K562 (cell line): ENCODE results near the gene PCBP3. TPM values are rescaled to one million over a fixed set of nuclear protein-coding genes. Genes with fewer than 3 reads are reported as not detected.
A peak's percentile ranks its signal among the peaks of the same experiment; 100 is the strongest.

Experiments
- ATAC-seq: fragments of 200-7000 bp; cut with Tn5 transposase; 3 replicates; pipeline ENCODE4 v1.9.1; 2020; ENCODE audit warnings: moderate library complexity
- BruUV-seq: library from RNA; stranded (reverse); fragments of 400-500 nt; replicated peaks from 2 replicates; lab custom pipeline; 2021; lab: Mats Ljungman, UMichigan
- CTCF ChIA-PET: fragments of 300-600 bp; formaldehyde crosslinking; extraction: SDS; loops from one replicate; lab custom pipeline; 2021; ENCODE audit warnings: low intra/inter-chr PET ratio; lab: Yijun Ruan, JAX
- POLR2A ChIA-PET: fragments of 300-600, 350-650 bp; sonication (Branson Sonifier 250); formaldehyde crosslinking; extraction: SDS; loops from one replicate; lab custom pipeline; 2021; ENCODE audit warnings: antibody characterized with exemption, inconsistent platforms; lab: Yijun Ruan, JAX
- DNase-seq, 4 experiments: peaks; one replicate each; pipeline versions ENCODE4 v3.0.0 to v3.0.0-alpha.2; 2011 to 2018; ENCODE audit warnings: low spot score in 3 of 4, mixed read lengths in 3 of 4; ENCODE audit errors: extremely low read depth in 1 of 4
- FAIRE-seq: peaks from 2 replicates; lab custom pipeline; 2011; peaks lifted over from hg19 to GRCh38; lab: Jason Lieb, UNC
- H2AFZ ChIP-seq: 2 replicates; pipeline ENCODE4 v1.6.0; 2011; ENCODE audit warnings: low read depth, low read length, control low read depth, inconsistent platforms
- H3K27ac ChIP-seq: fragments of 200-600 bp; 3 replicates; pipeline ENCODE4 v1.8.0; 2011; ENCODE audit warnings: low read depth, mild to moderate bottlenecking, control low read depth, inconsistent platforms, low read length, moderate library complexity, mixed read lengths; ENCODE audit errors: extremely low read depth
- H3K27me3 ChIP-seq, 2 experiments: fragments of 300-600 bp in 1 of 2; 2 replicates in 1 of 2; 3 replicates in 1 of 2; pipeline versions ENCODE4 v1.6.0 to v1.8.0; 2011; ENCODE audit warnings: inconsistent platforms in 2 of 2, low read length in 2 of 2, mild to moderate bottlenecking in 1 of 2, mixed read lengths in 1 of 2, moderate library complexity in 1 of 2; ENCODE audit not compliant: control insufficient read depth in 2 of 2, insufficient read depth in 2 of 2
- H3K36me3 ChIP-seq: fragments of 300-600 bp; 3 replicates; pipeline ENCODE4 v1.8.0; 2011; ENCODE audit warnings: mild to moderate bottlenecking, low read length, inconsistent platforms; ENCODE audit not compliant: control insufficient read depth, insufficient read depth
- H3K4me1 ChIP-seq, 2 experiments: fragments of 200-600 bp in 1 of 2; replicated peaks in 1 of 2; 2 replicates in 1 of 2; 3 replicates in 1 of 2; pipeline versions ENCODE4 v1.5.1 to v1.8.0; 2011; ENCODE audit warnings: inconsistent platforms in 2 of 2, low read length in 2 of 2, mild to moderate bottlenecking in 1 of 2, mixed read lengths in 1 of 2, moderate library complexity in 1 of 2; ENCODE audit not compliant: control insufficient read depth in 2 of 2, insufficient read depth in 2 of 2
- H3K4me2 ChIP-seq: 2 replicates; pipeline ENCODE4 v1.6.1; 2011; ENCODE audit warnings: low read length, control low read depth, inconsistent platforms, mixed read lengths; ENCODE audit not compliant: insufficient read depth
- H3K4me3 ChIP-seq: fragments of 200-600 bp; sonication (generic), shearing (Covaris generic); 2 replicates; pipeline ENCODE4 v1.5.1; 2016; ENCODE audit warnings: control low read depth, inconsistent platforms
- H3K79me2 ChIP-seq: fragments of 200-600 bp; 3 replicates; pipeline ENCODE4 v1.8.0; 2011; ENCODE audit warnings: low read length, inconsistent platforms; ENCODE audit not compliant: control insufficient read depth, insufficient read depth
- H3K9ac ChIP-seq, 2 experiments: 2 replicates each; pipeline versions ENCODE4 v1.6.0 to v1.6.1; 2011; ENCODE audit warnings: low read depth in 2 of 2, low read length in 2 of 2, control low read depth in 1 of 2, inconsistent platforms in 1 of 2, mild to moderate bottlenecking in 1 of 2, mixed read lengths in 1 of 2; ENCODE audit not compliant: insufficient read depth in 1 of 2
- H3K9me1 ChIP-seq: one replicate; pipeline ENCODE4 v1.6.0; 2011; ENCODE audit warnings: inconsistent platforms, mild to moderate bottlenecking, low read length, moderate library complexity; ENCODE audit not compliant: control insufficient read depth, insufficient read depth
- H3K9me3 ChIP-seq: replicated peaks from 2 replicates; pipeline ENCODE4 v1.5.1; 2011; ENCODE audit warnings: low read depth, low read length, inconsistent platforms; ENCODE audit not compliant: control insufficient read depth, insufficient read depth
- H4K20me1 ChIP-seq: replicated peaks from 2 replicates; pipeline ENCODE4 v1.6.1; 2011; ENCODE audit warnings: low read length, inconsistent platforms, mixed read lengths; ENCODE audit not compliant: control insufficient read depth, insufficient read depth
- CC2D1A ChIP-seq: fragments of 450-650 bp; IDR thresholded peaks from 2 replicates; pipeline ENCODE4 v1.6.1; 2017; ENCODE audit warnings: mild to moderate bottlenecking
- WGBS: fragments of 100-300 bp; shearing (Covaris generic); methylation state at CpG from one replicate; pipeline ENCODE4 v1.1.6; 2016; ENCODE audit warnings: low coverage, mixed read lengths; ENCODE audit not compliant: insufficient coverage; ENCODE audit errors: missing lambda C conversion rate; 5-methylcytosine and 5-hydroxymethylcytosine counted together
- in situ Hi-C: fragments of 300-500 bp; cut with MboI; formaldehyde crosslinking; loops from 4 replicates; pipeline ENCODE4 v1.15.0; 2018; ENCODE audit warnings: inconsistent platforms, mixed read lengths
- intact Hi-C: fragments of 100-400 bp; cut with micrococcal nuclease; formaldehyde crosslinking; loops from 2 replicates; pipeline ENCODE4 v1.14.2; 2022
- polyA plus RNA-seq, 8 experiments: library from polyadenylated mRNA; depleted of rRNA in 4 of 8; stranded (reverse) in 5 of 8; unstranded in 3 of 8; fragments of >200 nt; fragmentation: Nextera tagmentation in 2 of 8; fragmentation: Illumina TruSeq in 1 of 8; extraction: Ambion mirVana in 2 of 8; extraction: Trizol in 1 of 8; gene quantifications; 2 replicates each; pipeline versions ENCODE4 v1.2.1 to v1.2.3, GENCODE V29; 2011 to 2014; ENCODE audit warnings: inconsistent platforms in 1 of 8, missing spikeins in 1 of 8
- total RNA-seq, 7 experiments: library from RNA; depleted of rRNA in 6 of 7; stranded (reverse); fragments of >200 nt in 6 of 7; fragmentation: Illumina TruSeq in 2 of 7; extraction: Trizol in 2 of 7; gene quantifications; 2 replicates each; pipeline versions ENCODE4 v1.2.1 to v1.2.3, GENCODE V29; 2011 to 2021; ENCODE audit warnings: low replicate concordance in 1 of 7
- TF ChIP-seq, protein P1 (sequence below): sonication (generic); formaldehyde crosslinking; IDR thresholded peaks from 2 replicates; pipeline ENCODE4 v1.5.0; 2020; ENCODE audit warnings: missing genetic modification reagents
- TF ChIP-seq, protein P2 (sequence below): fragments of 450-650 bp; conservative IDR thresholded peaks from 2 replicates; pipeline ENCODE4 v1.6.1; 2016; ENCODE audit warnings: missing genetic modification characterization, low read depth, mild to moderate bottlenecking, control low read depth, missing compliant biosample characterization

The PCBP3 gene
- total and polyA plus RNA-seq, 9 of the 15 experiments (the other 6 are each of a cell fraction or from before 2014, with no cell fraction given) = 0.18 TPM; not detected in 8

DNA sequence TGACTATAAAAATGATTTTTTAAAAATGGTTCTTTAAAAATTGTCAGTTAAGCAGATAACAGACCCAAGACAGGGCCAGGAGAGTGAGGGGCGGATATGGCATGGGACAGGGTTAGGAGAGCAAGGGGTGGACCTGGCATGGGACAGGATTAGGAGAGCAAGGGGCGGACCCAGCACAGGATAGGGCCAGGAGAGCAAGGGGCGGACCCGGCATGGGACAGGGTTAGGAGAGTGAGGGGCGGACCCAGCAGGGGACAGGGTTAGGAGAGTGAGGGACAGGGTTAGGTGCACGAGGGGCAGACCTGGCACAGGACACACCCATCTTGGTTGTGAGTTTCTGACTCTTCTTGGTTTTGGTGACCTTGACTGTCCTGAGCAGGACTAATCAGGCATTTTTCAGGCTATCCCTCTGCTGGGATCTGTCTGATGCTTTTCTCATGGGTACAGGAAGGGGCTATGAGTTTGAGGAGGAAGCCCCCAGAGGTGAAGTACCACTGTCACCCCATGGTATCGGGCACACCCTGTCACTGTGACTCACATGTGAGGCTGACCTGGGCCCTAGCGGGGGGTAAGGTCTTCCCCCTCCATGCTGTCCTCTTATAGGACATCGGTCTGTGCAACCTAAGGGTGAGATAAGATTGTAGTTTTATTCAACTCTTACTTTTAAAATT lies 179.0 kb downstream of the PCBP3 start:
- BruUV-seq = no TSS peak
- H3K4me1 ChIP-seq = peaks cover 0 to 7% of the 10 kb centered on the region in 2 experiments; a peak in 2 of 5 replicates
- CTCF ChIA-PET = no interaction called here

More for the DNA sequence above, 179.0 kb downstream of the PCBP3 start:
- no peaks in the 10 kb centered on the region for H3K79me2 ChIP-seq
- POLR2A ChIA-PET = no interaction called here
- no peak overlapping the region for H2AFZ ChIP-seq
- TF ChIP-seq, protein P1, sequence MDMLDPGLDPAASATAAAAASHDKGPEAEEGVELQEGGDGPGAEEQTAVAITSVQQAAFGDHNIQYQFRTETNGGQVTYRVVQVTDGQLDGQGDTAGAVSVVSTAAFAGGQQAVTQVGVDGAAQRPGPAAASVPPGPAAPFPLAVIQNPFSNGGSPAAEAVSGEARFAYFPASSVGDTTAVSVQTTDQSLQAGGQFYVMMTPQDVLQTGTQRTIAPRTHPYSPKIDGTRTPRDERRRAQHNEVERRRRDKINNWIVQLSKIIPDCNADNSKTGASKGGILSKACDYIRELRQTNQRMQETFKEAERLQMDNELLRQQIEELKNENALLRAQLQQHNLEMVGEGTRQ (CRISPR knock-in tag) = no peak
- 0 out of 2 replicates have a peak, but pooled peaks have one; percentile 13 for TF ChIP-seq CC2D1A
- TF ChIP-seq, protein P2, sequence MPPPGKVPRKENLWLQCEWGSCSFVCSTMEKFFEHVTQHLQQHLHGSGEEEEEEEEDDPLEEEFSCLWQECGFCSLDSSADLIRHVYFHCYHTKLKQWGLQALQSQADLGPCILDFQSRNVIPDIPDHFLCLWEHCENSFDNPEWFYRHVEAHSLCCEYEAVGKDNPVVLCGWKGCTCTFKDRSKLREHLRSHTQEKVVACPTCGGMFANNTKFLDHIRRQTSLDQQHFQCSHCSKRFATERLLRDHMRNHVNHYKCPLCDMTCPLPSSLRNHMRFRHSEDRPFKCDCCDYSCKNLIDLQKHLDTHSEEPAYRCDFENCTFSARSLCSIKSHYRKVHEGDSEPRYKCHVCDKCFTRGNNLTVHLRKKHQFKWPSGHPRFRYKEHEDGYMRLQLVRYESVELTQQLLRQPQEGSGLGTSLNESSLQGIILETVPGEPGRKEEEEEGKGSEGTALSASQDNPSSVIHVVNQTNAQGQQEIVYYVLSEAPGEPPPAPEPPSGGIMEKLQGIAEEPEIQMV (tag) = peak; percentile 71; the same call in 1 of the 2 replicates
- in situ Hi-C loops = loop anchor here (10.0 kb wide), 2 partner anchors 518 to 678 kb away; no protein-coding TSS in a partner anchor
- H3K9me1 ChIP-seq = no peaks in the 10 kb centered on the region
- no peaks in the 10 kb centered on the region for H3K36me3 ChIP-seq
- DNase-seq (no peak), FAIRE-seq (no peak), ATAC-seq (no peak)
- intact Hi-C loops = loop anchor here (5.0 kb wide), 1 partner anchor 375 kb away; no protein-coding TSS in a partner anchor
- peaks cover 14% of the 10 kb centered on the region for H4K20me1 ChIP-seq
- no peak overlapping the region for H3K27ac ChIP-seq
- H3K4me2 ChIP-seq = no peak overlapping the region
- under 1% methylated on average over 9 of the region's 9 CpGs for WGBS
- peaks cover 39 to 69% of the 10 kb centered on the region in 2 experiments for H3K27me3 ChIP-seq
- no peak overlapping the region for H3K4me3 ChIP-seq
- no peak overlapping the region for H3K9ac ChIP-seq
- H3K9me3 ChIP-seq = no peaks in the 10 kb centered on the region
